Thyroid gland (tissue), 4 donors: ENCODE measurements around the gene TOLLIP. TPM values are rescaled to one million over a fixed set of nuclear protein-coding genes. Genes with fewer than 3 reads are reported as not detected.

Experiments used
- DNase-seq, 2 donors: peaks; one replicate each; pipeline ENCODE4 v3.0.0-alpha.2; 2019
- H3K27ac ChIP-seq, 3 donors: fragments of 200-600 bp; sonication (generic); 1 replicate in 2 of 3; 2 replicates in 1 of 3; pipeline ENCODE4 v1.5.1; 2016 to 2019; ENCODE audit warnings: mild to moderate bottlenecking in 1 of 3, moderate library complexity in 1 of 3
- H3K27me3 ChIP-seq: fragments of 200-600 bp; sonication (generic); one replicate; pipeline ENCODE4 v1.5.1; 2019
- H3K36me3 ChIP-seq, 2 donors: fragments of 200-600 bp; sonication (generic); one replicate each; pipeline ENCODE4 v1.5.1; 2016 to 2019
- H3K4me1 ChIP-seq, 2 donors: fragments of 200-600 bp; sonication (generic); one replicate each; pipeline ENCODE4 v1.5.1; 2017 to 2019
- H3K4me3 ChIP-seq, 3 donors: fragments of 200-600 bp; sonication (generic); replicated peaks in 1 of 3; 1 replicate in 2 of 3; 2 replicates in 1 of 3; pipeline ENCODE4 v1.5.1; 2016; ENCODE audit warnings: mild to moderate bottlenecking in 1 of 3
- H3K9me3 ChIP-seq: fragments of 200-600 bp; sonication (generic); one replicate; pipeline ENCODE4 v1.5.1; 2017
- CTCF ChIP-seq, 6 experiments: fragments of 200-600 bp in 3 of 6; fragments of 450-650 bp in 3 of 6; sonication (generic) in 3 of 6; IDR thresholded peaks; one replicate each; pipeline ENCODE4 v1.5.1; 2016 to 2019; ENCODE audit warnings: antibody characterized with exemption in 6 of 6, mild to moderate bottlenecking in 2 of 6, inconsistent platforms in 1 of 6, moderate library complexity in 1 of 6
- POLR2A ChIP-seq, 2 donors: fragments of 450-650 bp; IDR thresholded peaks; one replicate each; pipeline ENCODE4 v1.6.1; 2017; ENCODE audit warnings: antibody characterized with exemption in 2 of 2, mild to moderate bottlenecking in 2 of 2, moderate library complexity in 1 of 2
- WGBS, 2 donors: methylation state at CpG; one replicate each; pipeline ENCODE4 v1.1.5; 2017; 5-methylcytosine and 5-hydroxymethylcytosine counted together
- intact Hi-C: fragments of 100-400 bp; cut with DNase I; formaldehyde crosslinking; loops from one replicate; pipeline ENCODE4 v1.15.1; 2023
- total RNA-seq, 4 donors: library from RNA; depleted of rRNA; stranded (reverse); fragments of >200 nt; gene quantifications; one replicate each; pipeline ENCODE4 v1.2.3, GENCODE V29; 2016

The TOLLIP gene
- total RNA-seq, 4 donors from 2014 or later = 37.1 to 74.4 (median 65.7) TPM

- Histone ChIP-seq H3K9me3 (no peaks in the 10 kb centered on the region), H3K27ac (peak overlapping the region; percentile 81 to 90 (median 86)), H3K27me3 (no peaks in the 10 kb centered on the region), H3K4me3 (peak overlapping the region in 2 of 3 donors; percentile 79 to 85), H3K36me3 (no peaks in the 10 kb centered on the region), H3K4me1 (peaks cover 21 to 31% of the 10 kb centered on the region in 2 donors)
- no peak for TF ChIP-seq POLR2A (IDR thresholded peaks at IDR 0.05)
- no peak for TF ChIP-seq CTCF (IDR thresholded peaks at IDR 0.05)
- intact Hi-C loops = no loop called here
- 77 to 80% methylated on average over 18 of the region's 18 CpGs for WGBS, 2 donors
- DNase-seq = no peak
Observed at GRCh38 chr11:1310318-1310687, 871 bp upstream of the TOLLIP start.

- Histone ChIP-seq H3K27me3 (no peaks in the 10 kb centered on the region), H3K27ac (peak overlapping the region; percentile 54 to 83 (median 81)), H3K36me3 (no peaks in the 10 kb centered on the region), H3K9me3 (no peaks in the 10 kb centered on the region), H3K4me3 (peak overlapping the region; percentile 79 to 93 (median 83)), H3K4me1 (peaks cover 24 to 42% of the 10 kb centered on the region in 2 donors)
- 13% methylated on average over 15 of the region's 58 CpGs; no CpG with 5 or more reads in 1 of the 2 donors for WGBS, 2 donors
- no peak for DNase-seq
- TF ChIP-seq POLR2A (IDR thresholded peaks at IDR 0.05) = no peak
- no peak for TF ChIP-seq CTCF (IDR thresholded peaks at IDR 0.05)
- intact Hi-C loops = loop anchor here (5.0 kb wide), 1 partner anchor 78 kb away; the partner anchor contains the start of gene BRSK2
Observed at GRCh38 chr11:1308743-1309497, 512 bp downstream of the TOLLIP start.

GRCh38 chr11:1307998-1308742 lies 1.3 kb downstream of the TOLLIP start:
- no peaks in the 10 kb centered on the region for H3K9me3 ChIP-seq
- H3K4me3 ChIP-seq = peak overlapping the region in 1 of 3 donors; percentile 79
- TF ChIP-seq POLR2A (IDR thresholded peaks at IDR 0.05) (no peak), CTCF (IDR thresholded peaks at IDR 0.05) (no peak)
- no peaks in the 10 kb centered on the region for H3K36me3 ChIP-seq
- WGBS, 2 donors = 74 to 78% methylated on average over 20 to 21 of the region's 21 CpGs
- no peaks in the 10 kb centered on the region for H3K27me3 ChIP-seq
- intact Hi-C loops = loop anchor here (5.0 kb wide), 1 partner anchor 79 kb away; the partner anchor contains the start of gene BRSK2
- DNase-seq = no peak
- H3K4me1 ChIP-seq = peaks cover 32 to 50% of the 10 kb centered on the region in 2 donors
- H3K27ac ChIP-seq = peak overlapping the region in 1 of 3 donors; percentile 7

GRCh38 chr11:1307163-1307870 lies 2.1 kb downstream of the TOLLIP start:
- no peak for TF ChIP-seq POLR2A (IDR thresholded peaks at IDR 0.05)
- no peak for TF ChIP-seq CTCF (IDR thresholded peaks at IDR 0.05)
- DNase-seq = no peak
- 83% methylated on average over 15 to 19 of the region's 21 CpGs for WGBS, 2 donors
- no peak overlapping the region for H3K27ac ChIP-seq
- no peak overlapping the region for H3K4me3 ChIP-seq
- no peaks in the 10 kb centered on the region for H3K27me3 ChIP-seq
- H3K9me3 ChIP-seq = no peaks in the 10 kb centered on the region
- peaks cover 40 to 58% of the 10 kb centered on the region in 2 donors for H3K4me1 ChIP-seq
- H3K36me3 ChIP-seq = no peaks in the 10 kb centered on the region
- intact Hi-C loops = loop anchor here (5.0 kb wide), 1 partner anchor 80 kb away; the partner anchor contains the start of gene BRSK2
